Lung (tissue), 12 donors: ENCODE data around the gene COL16A1. TPM values are rescaled to one million over a fixed set of nuclear protein-coding genes. Genes with fewer than 3 reads are reported as not detected.

Experiments
- ATAC-seq: fragments of 200-7000 bp; cut with Tn5 transposase; one replicate; pipeline ENCODE4 v1.9.1; 2020; ENCODE audit warnings: moderate number of reproducible peaks; ENCODE audit not compliant: insufficient read depth, low FRiP score
- DNase-seq, 3 donors: peaks; one replicate each; pipeline ENCODE4 v3.0.0-alpha.2; 2013 to 2017
- H3K27ac ChIP-seq, 2 donors: one replicate each; pipeline ENCODE4 v1.5.1; 2013; ENCODE audit warnings: mild to moderate bottlenecking in 2 of 2, moderate library complexity in 2 of 2, control low read depth in 1 of 2, inconsistent platforms in 1 of 2, low read depth in 1 of 2, low read length in 1 of 2
- H3K27me3 ChIP-seq, 3 donors: one replicate each; pipeline ENCODE4 v1.5.1; 2013; ENCODE audit warnings: low read length in 2 of 3; ENCODE audit not compliant: control insufficient read depth in 3 of 3, insufficient read depth in 3 of 3
- H3K36me3 ChIP-seq, 4 donors: one replicate each; pipeline ENCODE4 v1.5.1; 2013; ENCODE audit warnings: low read length in 4 of 4, mild to moderate bottlenecking in 1 of 4, moderate library complexity in 1 of 4; ENCODE audit not compliant: control insufficient read depth in 4 of 4, insufficient read depth in 4 of 4
- H3K4me1 ChIP-seq, 5 donors: one replicate each; pipeline ENCODE4 v1.5.1; 2013; ENCODE audit warnings: low read length in 5 of 5, mild to moderate bottlenecking in 2 of 5, moderate library complexity in 1 of 5; ENCODE audit not compliant: control insufficient read depth in 5 of 5, insufficient read depth in 5 of 5
- H3K4me3 ChIP-seq: one replicate; pipeline ENCODE4 v1.5.1; 2013; ENCODE audit warnings: mild to moderate bottlenecking, control low read depth, moderate library complexity
- H3K9ac ChIP-seq, 2 donors: one replicate each; pipeline ENCODE4 v1.5.1; 2013; ENCODE audit warnings: low read length in 2 of 2, control low read depth in 1 of 2; ENCODE audit not compliant: insufficient read depth in 1 of 2
- H3K9me3 ChIP-seq, 4 donors: one replicate each; pipeline ENCODE4 v1.5.1; 2013; ENCODE audit warnings: low read length in 3 of 4, mild to moderate bottlenecking in 1 of 4, moderate library complexity in 1 of 4; ENCODE audit not compliant: control insufficient read depth in 4 of 4, insufficient read depth in 3 of 4
- WGBS, 2 donors: extraction: QIAGEN DNeasy Blood & Tissue Kit; methylation state at CpG; one replicate each; pipeline ENCODE4 v1.1.7; 2013; 5-methylcytosine and 5-hydroxymethylcytosine counted together
- polyA plus RNA-seq, 2 donors: library from polyadenylated mRNA; stranded (reverse); fragments of 200-250 nt; gene quantifications; one replicate each; pipeline ENCODE4 v1.2.1, GENCODE V29; 2013
- total RNA-seq, 2 donors: library from RNA; depleted of rRNA in 1 of 2; stranded (reverse); fragments of >200 nt in 1 of 2; gene quantifications; one replicate each; pipeline ENCODE4 v1.2.1, GENCODE V29; 2014 to 2021
- TF ChIP-seq, protein P1 (sequence below): IDR thresholded peaks from 2 replicates; pipeline ENCODE4 v1.5.1; 2012; ENCODE audit warnings: mild to moderate bottlenecking; ENCODE audit errors: control extremely low read depth, extremely low read depth
- donor health status: control.
- donor health status: control.
- donor health status: Bipolar disorder and iron deficiency.
- donor health status: healthy.
- donor health status: DM: yes; HTN: yes; CAD: no.

The COL16A1 gene
- total and polyA plus RNA-seq, 4 donors, result 16.5 to 83.2 (median 43.3) TPM

- no peaks in the 10 kb centered on the region for H3K27me3 ChIP-seq
- DNase-seq (no peak), ATAC-seq (no peak)
- no peaks in the 10 kb centered on the region for H3K4me1 ChIP-seq
- peaks cover 0 to 4% (median 0%) of the 10 kb centered on the region in 4 donors for H3K9me3 ChIP-seq
- no peak overlapping the region for H3K4me3 ChIP-seq
- WGBS, 2 donors, result 74 to 76% methylated on average over 10 of the region's 10 CpGs
- TF ChIP-seq, protein P1, sequence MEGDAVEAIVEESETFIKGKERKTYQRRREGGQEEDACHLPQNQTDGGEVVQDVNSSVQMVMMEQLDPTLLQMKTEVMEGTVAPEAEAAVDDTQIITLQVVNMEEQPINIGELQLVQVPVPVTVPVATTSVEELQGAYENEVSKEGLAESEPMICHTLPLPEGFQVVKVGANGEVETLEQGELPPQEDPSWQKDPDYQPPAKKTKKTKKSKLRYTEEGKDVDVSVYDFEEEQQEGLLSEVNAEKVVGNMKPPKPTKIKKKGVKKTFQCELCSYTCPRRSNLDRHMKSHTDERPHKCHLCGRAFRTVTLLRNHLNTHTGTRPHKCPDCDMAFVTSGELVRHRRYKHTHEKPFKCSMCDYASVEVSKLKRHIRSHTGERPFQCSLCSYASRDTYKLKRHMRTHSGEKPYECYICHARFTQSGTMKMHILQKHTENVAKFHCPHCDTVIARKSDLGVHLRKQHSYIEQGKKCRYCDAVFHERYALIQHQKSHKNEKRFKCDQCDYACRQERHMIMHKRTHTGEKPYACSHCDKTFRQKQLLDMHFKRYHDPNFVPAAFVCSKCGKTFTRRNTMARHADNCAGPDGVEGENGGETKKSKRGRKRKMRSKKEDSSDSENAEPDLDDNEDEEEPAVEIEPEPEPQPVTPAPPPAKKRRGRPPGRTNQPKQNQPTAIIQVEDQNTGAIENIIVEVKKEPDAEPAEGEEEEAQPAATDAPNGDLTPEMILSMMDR, result no peak
- H3K27ac ChIP-seq, result no peak overlapping the region
- H3K9ac ChIP-seq, result no peak overlapping the region
- H3K36me3 ChIP-seq, result no peaks in the 10 kb centered on the region
Measured at GRCh38 chr1:31725134-31725533, 21.3 kb upstream of the COL16A1 start.

- H3K36me3 ChIP-seq, result no peaks in the 10 kb centered on the region
- peak; percentile 76 to 82 (median 79) for DNase-seq
- no peaks in the 10 kb centered on the region for H3K4me1 ChIP-seq
- H3K27ac ChIP-seq, result no peak overlapping the region
- ATAC-seq, result no peak
- TF ChIP-seq, protein P1, result no peak
- H3K27me3 ChIP-seq, result peaks cover 0 to 5% (median 0%) of the 10 kb centered on the region in 3 donors
- no peak overlapping the region for H3K4me3 ChIP-seq
- WGBS, 2 donors, result 46 to 50% methylated on average over 5 of the region's 5 CpGs
- H3K9ac ChIP-seq, result no peak overlapping the region
- H3K9me3 ChIP-seq, result peaks cover 0 to 4% (median 0%) of the 10 kb centered on the region in 4 donors
Measured at GRCh38 chr1:31723828-31724359, 20.1 kb upstream of the COL16A1 start.

DNA sequence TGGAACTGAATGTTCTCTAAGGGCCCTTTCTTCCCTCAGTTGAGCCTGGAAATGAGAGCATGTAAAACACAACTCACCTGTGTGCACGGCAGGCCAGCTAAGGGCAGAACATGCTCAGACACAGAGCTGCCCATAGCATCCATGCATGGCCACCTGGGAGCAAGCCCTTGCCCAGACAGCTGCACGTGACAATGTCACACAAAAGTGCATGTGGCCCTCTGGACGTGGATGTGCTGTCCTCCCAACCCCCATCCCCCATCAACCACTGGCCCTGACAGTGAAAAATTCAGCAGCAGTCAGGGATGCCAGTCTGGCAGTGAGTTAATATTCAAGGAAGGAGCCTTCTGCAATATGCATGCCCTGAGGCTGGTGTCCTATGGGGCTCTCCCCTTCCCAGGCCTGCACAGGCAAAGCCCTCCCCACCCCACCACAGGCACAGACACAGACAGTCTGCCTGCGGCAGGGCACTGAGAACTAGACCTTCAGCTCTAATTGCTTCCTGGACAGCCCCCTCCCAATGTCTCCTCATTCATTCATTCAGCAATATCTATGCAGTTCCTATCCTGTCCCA lies 14.6 kb upstream of the COL16A1 start:
- no peak overlapping the region for H3K27ac ChIP-seq
- DNase-seq (no peak), ATAC-seq (no peak)
- no peaks in the 10 kb centered on the region for H3K36me3 ChIP-seq
- no peaks in the 10 kb centered on the region for H3K9me3 ChIP-seq
- H3K9ac ChIP-seq, result no peak overlapping the region
- H3K4me1 ChIP-seq, result peaks cover 0 to 21% (median under 1%) of the 10 kb centered on the region in 5 donors
- H3K27me3 ChIP-seq, result peaks cover 0 to 6% (median 0%) of the 10 kb centered on the region in 3 donors
- 60 to 82% methylated on average over 4 of the region's 4 CpGs for WGBS, 2 donors
- TF ChIP-seq, protein P1, result no peak
- H3K4me3 ChIP-seq, result no peak overlapping the region
